GM08714 (cell line): ENCODE data around the gene CCDC63.
"Not testable (repeated sequence)": the region's sequence is repeated elsewhere in the genome, so short reads cannot be mapped to it uniquely, and the experiment has no call there.

ENCODE experiments used
- H3K4me3 ChIP-seq: fragments of 200-500 bp; sonication (Bioruptor generic); 2 replicates; pipeline ENCODE4 v1.5.1; 2014; ENCODE audit warnings: mild to moderate bottlenecking, low read length, inconsistent platforms
- ZNF274 ChIP-seq: IDR thresholded peaks from 2 replicates; pipeline ENCODE4 v1.6.1; 2012; ENCODE audit warnings: mild to moderate bottlenecking, low read depth, low read length

Gene CCDC63

GRCh38 chr12:110853836-110854235, 7.0 kb downstream of the CCDC63 start:
- no peak overlapping the region for H3K4me3 ChIP-seq
- TF ChIP-seq ZNF274: no peak

- no peak overlapping the region for H3K4me3 ChIP-seq
- TF ChIP-seq ZNF274: no peak
Observed at GRCh38 chr12:110856542-110856941, 9.8 kb downstream of the CCDC63 start.

- no peak overlapping the region for H3K4me3 ChIP-seq
- TF ChIP-seq ZNF274: no peak
Observed at GRCh38 chr12:110857528-110857927, 10.7 kb downstream of the CCDC63 start.

- H3K4me3 ChIP-seq: not testable (repeated sequence)
Observed at GRCh38 chr12:110857954-110858353, 11.2 kb downstream of the CCDC63 start.

- no peak for TF ChIP-seq ZNF274
- H3K4me3 ChIP-seq: no peak overlapping the region
Observed at GRCh38 chr12:110858848-110859247, 12.1 kb downstream of the CCDC63 start.

- TF ChIP-seq ZNF274: no peak
Observed at GRCh38 chr12:110860833-110861296, 14.1 kb downstream of the CCDC63 start.

GRCh38 chr12:110861729-110862128, 14.9 kb downstream of the CCDC63 start:
- H3K4me3 ChIP-seq: no peak overlapping the region
- TF ChIP-seq ZNF274: no peak

More at GRCh38 chr12:110860833-110861296, 14.1 kb downstream of the CCDC63 start:
- H3K4me3 ChIP-seq: no peak overlapping the region

- no peak for TF ChIP-seq ZNF274
- no peak overlapping the region for H3K4me3 ChIP-seq
Observed at GRCh38 chr12:110862329-110862728, 15.5 kb downstream of the CCDC63 start.

- no peak overlapping the region for H3K4me3 ChIP-seq
- TF ChIP-seq ZNF274: no peak
Observed at GRCh38 chr12:110863161-110863560, 16.4 kb downstream of the CCDC63 start.

- H3K4me3 ChIP-seq: no peak overlapping the region
- TF ChIP-seq ZNF274: no peak
Observed at GRCh38 chr12:110865521-110865920, 18.7 kb downstream of the CCDC63 start.

- no peak overlapping the region for H3K4me3 ChIP-seq
- no peak for TF ChIP-seq ZNF274
Observed at GRCh38 chr12:110869026-110869425, 22.2 kb downstream of the CCDC63 start.

GRCh38 chr12:110869803-110870202, 23.0 kb downstream of the CCDC63 start:
- no peak overlapping the region for H3K4me3 ChIP-seq
- no peak for TF ChIP-seq ZNF274

- TF ChIP-seq ZNF274: no peak
- no peak overlapping the region for H3K4me3 ChIP-seq
Observed at GRCh38 chr12:110872100-110872499, 25.3 kb downstream of the CCDC63 start.

- no peak for TF ChIP-seq ZNF274
- no peak overlapping the region for H3K4me3 ChIP-seq
Observed at GRCh38 chr12:110874351-110874750, 27.6 kb downstream of the CCDC63 start.

GRCh38 chr12:110874781-110875180, 28.0 kb downstream of the CCDC63 start:
- no peak for TF ChIP-seq ZNF274

GRCh38 chr12:110880651-110881050, 33.9 kb downstream of the CCDC63 start:
- no peak overlapping the region for H3K4me3 ChIP-seq
- TF ChIP-seq ZNF274: no peak

More at GRCh38 chr12:110874781-110875180, 28.0 kb downstream of the CCDC63 start:
- no peak overlapping the region for H3K4me3 ChIP-seq
